Measurements from ENCODE around the gene FKRP. TPM values are rescaled to one million over a fixed set of nuclear protein-coding genes. Genes with fewer than 3 reads are reported as not detected.

FKRP gene
- 10.6 and 17.0 TPM in 2 replicates for total RNA-seq

DNA sequence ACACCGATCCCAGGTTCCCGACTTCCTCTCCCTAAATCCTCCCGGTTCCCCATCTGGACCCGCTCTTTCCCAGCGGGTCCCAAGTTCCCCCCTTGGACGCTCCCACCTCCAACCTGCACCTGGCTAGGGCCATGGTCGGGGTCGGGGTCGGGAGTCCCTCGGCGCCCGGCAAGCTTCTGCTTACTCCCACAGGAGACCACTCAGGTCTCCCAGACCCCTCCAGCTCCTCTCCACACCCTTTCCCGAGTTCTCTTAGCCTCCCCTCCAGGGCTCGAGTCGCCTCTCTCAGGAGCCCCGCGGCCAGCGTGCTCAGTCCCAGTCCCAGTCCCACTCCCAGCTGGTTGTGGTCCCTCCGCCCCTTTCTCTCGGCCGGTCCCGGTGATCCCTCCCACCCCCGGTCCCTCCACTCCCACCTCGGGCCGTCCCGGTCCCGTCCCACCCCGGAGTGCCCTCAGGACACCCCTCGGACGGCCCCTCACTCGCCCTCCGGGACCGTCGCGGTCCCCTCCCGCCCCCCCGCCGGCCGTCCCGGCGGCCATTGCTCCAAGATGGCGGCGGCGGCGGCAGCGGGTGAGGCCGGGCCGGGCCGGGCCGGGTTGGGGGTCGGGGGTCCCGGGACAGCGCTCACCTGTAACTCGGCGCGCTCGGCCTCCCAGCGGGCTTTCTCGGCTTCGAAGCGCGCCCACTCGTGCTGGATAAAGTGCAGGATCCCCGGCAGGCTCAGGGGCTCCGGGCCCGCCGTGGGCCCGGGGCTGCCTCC is at the start of gene FKRP:
TSS of gene FKRP (plus strand) at position 537 of the 760 bp plus-strand sequence. CDS start 9,394 bp downstream, outside the sequence.

DNA sequence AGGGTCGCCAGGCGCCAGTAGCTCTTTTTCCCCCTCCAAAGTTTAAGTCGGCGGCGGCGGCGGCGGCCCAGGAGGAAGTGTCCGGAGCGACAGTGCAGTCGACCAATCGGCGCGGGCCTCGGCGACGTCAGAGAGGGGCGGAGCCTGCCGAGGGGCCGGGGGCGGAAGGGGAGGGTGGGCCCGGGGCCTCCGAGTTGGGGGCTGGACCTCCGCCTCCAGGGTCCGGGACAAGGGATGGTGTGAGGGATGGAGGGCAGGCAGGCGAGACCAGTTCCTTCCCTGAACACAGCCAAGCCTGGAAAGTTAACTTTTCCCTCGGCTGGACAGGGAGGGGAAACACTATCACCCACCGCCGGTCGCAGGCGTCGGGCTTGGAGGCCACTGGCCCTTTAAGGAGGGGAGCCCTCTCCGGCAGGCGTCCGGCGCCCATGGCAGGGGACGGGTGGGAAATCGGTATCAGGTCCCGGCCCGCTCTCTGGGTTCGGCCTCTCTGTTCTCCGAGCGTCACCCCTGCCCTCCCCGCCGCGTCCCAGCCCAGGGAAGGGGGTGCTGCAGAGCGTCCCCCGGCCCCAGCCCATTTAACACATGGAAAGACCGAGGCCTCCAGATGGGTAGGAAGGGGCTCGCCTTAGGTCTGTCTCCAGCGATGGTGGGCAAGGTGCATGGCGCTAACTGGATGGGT is 28.7 kb upstream of the FKRP start, which contains the start of gene PRKD2:
TSS of gene PRKD2 (minus strand) at position 81 of the 682 bp plus-strand sequence. CDS start 744 bp downstream, outside the sequence.

DNA sequence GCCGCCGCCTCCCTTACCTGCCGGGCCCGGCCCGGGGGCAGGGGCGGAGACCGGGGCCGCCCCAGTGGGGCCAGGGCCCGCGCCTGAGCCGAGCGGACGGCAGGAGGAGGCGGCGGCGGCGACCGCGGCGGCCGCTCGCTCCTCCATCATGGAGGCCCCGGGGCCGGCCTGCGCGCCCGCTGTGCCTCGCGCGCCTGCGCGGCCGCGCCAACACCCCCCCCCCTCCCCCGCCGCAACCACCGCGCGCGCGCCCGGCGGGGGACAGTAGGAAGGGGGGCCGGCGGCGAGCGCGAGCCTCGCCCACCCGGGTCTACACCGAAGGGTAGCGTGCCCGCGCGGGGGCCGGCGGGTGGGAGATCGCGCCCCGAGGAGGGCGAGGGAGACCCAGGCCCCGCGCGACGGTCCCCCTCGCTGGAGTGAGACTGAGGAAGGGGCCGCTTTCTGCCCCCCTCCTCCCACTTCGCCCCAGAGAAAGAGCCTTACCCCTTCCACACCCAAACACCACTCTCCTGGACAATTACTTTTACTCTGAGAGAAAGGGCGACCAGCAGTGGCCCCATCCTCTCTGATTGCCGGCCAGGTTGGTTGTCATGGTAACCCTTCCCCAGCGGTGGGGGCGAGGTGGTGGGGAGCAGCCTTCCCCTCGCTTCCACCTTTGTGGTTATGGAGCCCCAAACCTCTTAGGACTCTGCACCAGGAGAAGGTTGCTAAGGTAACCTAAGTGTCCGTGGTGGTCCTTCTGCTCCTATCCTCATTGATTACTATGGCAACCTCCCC is 612 bp downstream of the FKRP start, which contains the start of gene STRN4:
TSS of gene STRN4 (minus strand) at position 170 of the 777 bp plus-strand sequence. CDS start at position 150, 20 bp downstream.

DNA sequence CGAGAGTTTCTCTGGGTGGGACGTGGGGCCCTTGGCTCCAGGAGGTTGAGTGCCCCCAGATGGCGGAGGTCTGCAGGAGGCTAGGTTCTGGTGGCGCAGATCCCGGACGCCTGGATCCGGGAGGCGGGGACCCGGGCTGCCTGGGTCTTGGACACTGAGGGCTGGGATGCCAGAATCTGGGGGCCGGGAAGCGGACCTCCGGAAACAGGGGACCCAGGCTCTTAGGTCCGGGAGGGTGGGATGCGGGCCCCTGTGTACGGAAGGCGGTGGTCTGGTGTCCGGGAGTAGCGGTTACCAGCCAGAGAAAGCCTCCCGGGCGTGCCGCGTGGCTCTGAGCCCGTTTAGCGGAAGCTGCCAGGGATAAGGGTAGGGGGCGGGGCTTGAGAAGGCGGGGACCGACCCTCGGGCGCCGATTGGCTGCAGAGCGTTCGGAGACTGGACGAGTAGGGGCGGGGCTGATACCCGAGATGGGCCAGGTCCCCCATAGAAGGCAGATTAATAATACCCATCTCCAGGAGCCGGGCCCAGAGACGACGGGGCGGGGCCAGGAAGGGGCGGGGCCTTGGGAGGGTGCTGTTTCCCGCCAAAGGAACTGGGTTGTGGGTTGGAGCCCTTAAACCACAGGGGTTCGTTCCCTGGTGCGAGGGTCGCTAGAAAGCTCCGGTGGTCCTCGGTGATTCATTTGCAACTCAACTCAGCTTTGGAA is 42.6 kb downstream of the FKRP start, which contains the start of gene SLC1A5:
TSS of gene SLC1A5 (minus strand) at position 333 of the 706 bp plus-strand sequence. CDS start 629 bp downstream, outside the sequence.

Other genes starting within 250 kb of the FKRP start
- gene CALM3, start 144.7 kb upstream of the FKRP start, total RNA-seq, result 136 and 149 TPM in 2 replicates
- gene PTGIR, start 121.0 kb upstream of the FKRP start, total RNA-seq, result 0.27 and 3.4 TPM in 2 replicates
- not detected in 2 replicates for gene GNG8, start 109.9 kb upstream of the FKRP start, total RNA-seq
- gene DACT3, start 84.9 kb upstream of the FKRP start, total RNA-seq, result 0.19 and 0.27 TPM in 2 replicates
- gene PRKD2, start 28.9 kb upstream of the FKRP start, total RNA-seq, result 43.7 and 57.9 TPM in 2 replicates
- 77.5 and 86.0 TPM in 2 replicates for gene STRN4, start 393 bp downstream of the FKRP start, total RNA-seq
- gene SLC1A5, start 42.5 kb downstream of the FKRP start, total RNA-seq, result 43.4 and 89.5 TPM in 2 replicates
- gene AP2S1, start 104.8 kb downstream of the FKRP start, total RNA-seq, result 168 and 246 TPM in 2 replicates
- gene ARHGAP35, start 114.9 kb downstream of the FKRP start, total RNA-seq, result 19.6 and 31.5 TPM in 2 replicates